HepG2 (cell line): ENCODE results near the gene COX10.
"Not testable (repeated sequence)": the region's sequence is repeated elsewhere in the genome, so short reads cannot be mapped to it uniquely, and the experiment has no call there.

Source experiments
- NFYB ChIP-seq: sonication (generic); formaldehyde crosslinking; IDR thresholded peaks from 2 replicates; pipeline ENCODE4 v1.4.0; 2020; ENCODE audit warnings: missing genetic modification reagents
- RFX5 ChIP-seq: IDR thresholded peaks from 2 replicates; pipeline ENCODE4 v1.6.1; 2011; ENCODE audit warnings: low read depth, low read length, improper control_type of control experiment
- SP2 ChIP-seq: sonication (generic); formaldehyde crosslinking; IDR thresholded peaks from 2 replicates; pipeline ENCODE4 v1.5.1; 2020; ENCODE audit warnings: mild to moderate bottlenecking, missing genetic modification reagents
- ZFY ChIP-seq: sonication (generic); formaldehyde crosslinking; IDR thresholded peaks from 2 replicates; pipeline ENCODE4 v1.4.0; 2020; ENCODE audit warnings: missing genetic modification reagents
- ZNF766 ChIP-seq: sonication (generic); formaldehyde crosslinking; IDR thresholded peaks from 2 replicates; pipeline ENCODE4 v1.5.0; 2020; ENCODE audit warnings: missing genetic modification reagents, borderline replicate concordance
- TF ChIP-seq, protein P1 (sequence below): sonication (generic); formaldehyde crosslinking; IDR thresholded peaks from 2 replicates; pipeline ENCODE4 v1.5.0; 2020; ENCODE audit warnings: mild to moderate bottlenecking, missing genetic modification reagents, moderate library complexity

DNA sequence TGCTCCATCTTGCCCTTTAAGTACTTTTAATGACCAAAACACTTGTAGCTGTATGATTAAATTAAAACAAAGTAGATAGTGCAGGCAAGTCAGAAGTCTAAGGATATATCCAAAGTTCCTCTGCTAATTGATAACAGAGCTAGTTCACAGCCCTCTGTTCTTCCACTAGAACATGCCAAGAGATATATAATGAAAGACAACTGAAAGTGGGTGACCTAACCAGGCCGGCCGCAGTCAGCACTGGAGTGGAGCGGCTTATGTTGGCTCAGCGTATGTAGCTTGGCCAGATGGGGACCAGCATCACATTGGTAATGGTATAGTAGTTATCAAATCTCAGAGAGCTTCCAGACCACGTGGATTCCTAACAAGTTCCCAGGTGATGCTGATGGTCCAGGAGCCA lies 115.2 kb downstream of the COX10 start:
- TF ChIP-seq SP2; RFX5; ZNF766 (CRISPR knock-in tag); NFYB; ZFY (CRISPR knock-in tag): not testable (repeated sequence)
- TF ChIP-seq, protein P1, sequence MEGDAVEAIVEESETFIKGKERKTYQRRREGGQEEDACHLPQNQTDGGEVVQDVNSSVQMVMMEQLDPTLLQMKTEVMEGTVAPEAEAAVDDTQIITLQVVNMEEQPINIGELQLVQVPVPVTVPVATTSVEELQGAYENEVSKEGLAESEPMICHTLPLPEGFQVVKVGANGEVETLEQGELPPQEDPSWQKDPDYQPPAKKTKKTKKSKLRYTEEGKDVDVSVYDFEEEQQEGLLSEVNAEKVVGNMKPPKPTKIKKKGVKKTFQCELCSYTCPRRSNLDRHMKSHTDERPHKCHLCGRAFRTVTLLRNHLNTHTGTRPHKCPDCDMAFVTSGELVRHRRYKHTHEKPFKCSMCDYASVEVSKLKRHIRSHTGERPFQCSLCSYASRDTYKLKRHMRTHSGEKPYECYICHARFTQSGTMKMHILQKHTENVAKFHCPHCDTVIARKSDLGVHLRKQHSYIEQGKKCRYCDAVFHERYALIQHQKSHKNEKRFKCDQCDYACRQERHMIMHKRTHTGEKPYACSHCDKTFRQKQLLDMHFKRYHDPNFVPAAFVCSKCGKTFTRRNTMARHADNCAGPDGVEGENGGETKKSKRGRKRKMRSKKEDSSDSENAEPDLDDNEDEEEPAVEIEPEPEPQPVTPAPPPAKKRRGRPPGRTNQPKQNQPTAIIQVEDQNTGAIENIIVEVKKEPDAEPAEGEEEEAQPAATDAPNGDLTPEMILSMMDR (CRISPR knock-in tag): not testable (repeated sequence)
